ENCODE results near the gene ZC3H10. TPM values are rescaled to one million over a fixed set of nuclear protein-coding genes. Genes with fewer than 3 reads are reported as not detected.

The ZC3H10 gene
- 1 to 10 TPM; 2.0 to 5.2 TPM for total RNA-seq
- polyA plus RNA-seq, result 1 to 10 TPM; 1.3 to 1.8 TPM

- Histone ChIP-seq H3K36me3 (ENCODE audit: control insufficient read depth in 4 of 4, insufficient read depth in 3 of 4, low read depth in 1 of 4, low read length in 3 of 4) (peaks cover 0 to 6% (median 2%) of the 10 kb centered on the region in 4 donors), H3K27ac (ENCODE audit: low read depth in 1 of 2, low read length in 2 of 2) (peak within 1 kb of the TSS; percentile 93 to 96), H3K4me3 (ENCODE audit: low read depth in 1 of 3, low read length in 3 of 3) (peak within 1 kb of the TSS; percentile 74 to 97 (median 95)), H3K9ac (ENCODE audit: low read depth in 1 of 2, low read length in 2 of 2) (peak within 1 kb of the TSS; percentile 69 to 98), H3K4me1 (ENCODE audit: control insufficient read depth in 4 of 4, insufficient read depth in 4 of 4, low read length in 3 of 4) (peaks cover 33 to 56% (median 45%) of the 10 kb centered on the region in 4 donors), H3K27me3 (ENCODE audit: control insufficient read depth in 4 of 4, insufficient read depth in 4 of 4, low read length in 3 of 4) (no peaks in the 10 kb centered on the region), H3K9me3 (ENCODE audit: control insufficient read depth in 4 of 4, low read length in 3 of 4) (no peaks in the 10 kb centered on the region)
- under 1% methylated on average over 61 of the region's 61 CpGs for WGBS
- peak; percentile 93 for DNase-seq (ENCODE audit: low spot score)
- no peak for TF ChIP-seq FOXA2 (IDR thresholded peaks at IDR 0.05)
- peak; percentile 34 for TF ChIP-seq CTCF (IDR thresholded peaks at IDR 0.05; ENCODE audit: low read depth, low read length, missing input control)
- TF ChIP-seq RXRA (IDR thresholded peaks at IDR 0.05), result peak; percentile 66 to 71
- TF ChIP-seq HNF4A (conservative IDR thresholded peaks at IDR 0.05), result peak; percentile 8 to 9
- peak; percentile 88 to 98 for TF ChIP-seq GABPA (IDR thresholded peaks at IDR 0.05 in 1 of 2, conservative IDR thresholded peaks at IDR 0.05 in 1 of 2)
- TF ChIP-seq FOXA1 (IDR thresholded peaks at IDR 0.05), result no peak
- TF ChIP-seq JUND (IDR thresholded peaks at IDR 0.05), result peak; percentile 41 to 69
- peak; percentile 78 for TF ChIP-seq REST (IDR thresholded peaks at IDR 0.05)
- TF ChIP-seq ZBTB33 (IDR thresholded peaks at IDR 0.05), result peak; percentile 74
- peak; percentile 36 for TF ChIP-seq NR2F2 (IDR thresholded peaks at IDR 0.05)
- TF ChIP-seq YY1 (IDR thresholded peaks at IDR 0.05), result peak; percentile 90
- peak; percentile 79 for TF ChIP-seq SP1 (IDR thresholded peaks at IDR 0.05)
- peak; percentile 44 for TF ChIP-seq ATF3 (IDR thresholded peaks at IDR 0.05)
- TF ChIP-seq EGR1 (IDR thresholded peaks at IDR 0.05; ENCODE audit: low read depth in 2 of 2), result peak; percentile 71 to 96
- peak; percentile 18 for TF ChIP-seq TAF1 (conservative IDR thresholded peaks at IDR 0.05)
- TF ChIP-seq MAX (IDR thresholded peaks at IDR 0.05), result peak; percentile 97
- no peak for TF ChIP-seq HNF4G (IDR thresholded peaks at IDR 0.05)
- peak; percentile 62 to 65 for TF ChIP-seq RAD21 (IDR thresholded peaks at IDR 0.05)
These were observed at the start of gene ZC3H10 for GRCh38 chr12:56117778-56118687. TSS of gene ZC3H10 (plus strand) at chr12:56118266. CDS start at chr12:56120563, 2,297 bp downstream.

Measured in liver (tissue), 9 donors.